K562 (cell line): ENCODE data around the gene RYR1. TPM values are rescaled to one million over a fixed set of nuclear protein-coding genes. Genes with fewer than 3 reads are reported as not detected.

Source experiments
- ATAC-seq: fragments of 200-7000 bp; cut with Tn5 transposase; 3 replicates; pipeline ENCODE4 v1.9.1; 2020; ENCODE audit warnings: moderate library complexity
- BruUV-seq: library from RNA; stranded (reverse); fragments of 400-500 nt; replicated peaks from 2 replicates; lab custom pipeline; 2021; lab: Mats Ljungman, UMichigan
- CTCF ChIA-PET: fragments of 300-600 bp; formaldehyde crosslinking; extraction: SDS; loops from one replicate; lab custom pipeline; 2021; ENCODE audit warnings: low intra/inter-chr PET ratio; lab: Yijun Ruan, JAX
- POLR2A ChIA-PET: fragments of 300-600, 350-650 bp; sonication (Branson Sonifier 250); formaldehyde crosslinking; extraction: SDS; loops from one replicate; lab custom pipeline; 2021; ENCODE audit warnings: antibody characterized with exemption, inconsistent platforms; lab: Yijun Ruan, JAX
- DNase-seq, 4 experiments: peaks; one replicate each; pipeline versions ENCODE4 v3.0.0 to v3.0.0-alpha.2; 2011 to 2018; ENCODE audit warnings: low spot score in 3 of 4, mixed read lengths in 3 of 4; ENCODE audit errors: extremely low read depth in 1 of 4
- FAIRE-seq: peaks from 2 replicates; lab custom pipeline; 2011; peaks lifted over from hg19 to GRCh38; lab: Jason Lieb, UNC
- H2AFZ ChIP-seq: 2 replicates; pipeline ENCODE4 v1.6.0; 2011; ENCODE audit warnings: low read depth, low read length, control low read depth, inconsistent platforms
- H3K27ac ChIP-seq: fragments of 200-600 bp; 3 replicates; pipeline ENCODE4 v1.8.0; 2011; ENCODE audit warnings: low read depth, mild to moderate bottlenecking, control low read depth, inconsistent platforms, low read length, moderate library complexity, mixed read lengths; ENCODE audit errors: extremely low read depth
- H3K27me3 ChIP-seq, 2 experiments: fragments of 300-600 bp in 1 of 2; 2 replicates in 1 of 2; 3 replicates in 1 of 2; pipeline versions ENCODE4 v1.6.0 to v1.8.0; 2011; ENCODE audit warnings: inconsistent platforms in 2 of 2, low read length in 2 of 2, mild to moderate bottlenecking in 1 of 2, mixed read lengths in 1 of 2, moderate library complexity in 1 of 2; ENCODE audit not compliant: control insufficient read depth in 2 of 2, insufficient read depth in 2 of 2
- H3K36me3 ChIP-seq: fragments of 300-600 bp; 3 replicates; pipeline ENCODE4 v1.8.0; 2011; ENCODE audit warnings: mild to moderate bottlenecking, low read length, inconsistent platforms; ENCODE audit not compliant: control insufficient read depth, insufficient read depth
- H3K4me1 ChIP-seq, 2 experiments: fragments of 200-600 bp in 1 of 2; replicated peaks in 1 of 2; 2 replicates in 1 of 2; 3 replicates in 1 of 2; pipeline versions ENCODE4 v1.5.1 to v1.8.0; 2011; ENCODE audit warnings: inconsistent platforms in 2 of 2, low read length in 2 of 2, mild to moderate bottlenecking in 1 of 2, mixed read lengths in 1 of 2, moderate library complexity in 1 of 2; ENCODE audit not compliant: control insufficient read depth in 2 of 2, insufficient read depth in 2 of 2
- H3K4me2 ChIP-seq: 2 replicates; pipeline ENCODE4 v1.6.1; 2011; ENCODE audit warnings: low read length, control low read depth, inconsistent platforms, mixed read lengths; ENCODE audit not compliant: insufficient read depth
- H3K4me3 ChIP-seq: fragments of 200-600 bp; sonication (generic), shearing (Covaris generic); 2 replicates; pipeline ENCODE4 v1.5.1; 2016; ENCODE audit warnings: control low read depth, inconsistent platforms
- H3K79me2 ChIP-seq: fragments of 200-600 bp; 3 replicates; pipeline ENCODE4 v1.8.0; 2011; ENCODE audit warnings: low read length, inconsistent platforms; ENCODE audit not compliant: control insufficient read depth, insufficient read depth
- H3K9ac ChIP-seq, 2 experiments: 2 replicates each; pipeline versions ENCODE4 v1.6.0 to v1.6.1; 2011; ENCODE audit warnings: low read depth in 2 of 2, low read length in 2 of 2, control low read depth in 1 of 2, inconsistent platforms in 1 of 2, mild to moderate bottlenecking in 1 of 2, mixed read lengths in 1 of 2; ENCODE audit not compliant: insufficient read depth in 1 of 2
- H3K9me1 ChIP-seq: one replicate; pipeline ENCODE4 v1.6.0; 2011; ENCODE audit warnings: inconsistent platforms, mild to moderate bottlenecking, low read length, moderate library complexity; ENCODE audit not compliant: control insufficient read depth, insufficient read depth
- H3K9me3 ChIP-seq: replicated peaks from 2 replicates; pipeline ENCODE4 v1.5.1; 2011; ENCODE audit warnings: low read depth, low read length, inconsistent platforms; ENCODE audit not compliant: control insufficient read depth, insufficient read depth
- H4K20me1 ChIP-seq: replicated peaks from 2 replicates; pipeline ENCODE4 v1.6.1; 2011; ENCODE audit warnings: low read length, inconsistent platforms, mixed read lengths; ENCODE audit not compliant: control insufficient read depth, insufficient read depth
- ATF6 ChIP-seq: sonication (generic); formaldehyde crosslinking; IDR thresholded peaks from 2 replicates; pipeline ENCODE4 v1.4.0; 2020; ENCODE audit warnings: mild to moderate bottlenecking, missing genetic modification reagents
- DEAF1 ChIP-seq: fragments of 450-650 bp; formaldehyde crosslinking; IDR thresholded peaks from 2 replicates; pipeline ENCODE4 v1.4.0; 2020; ENCODE audit warnings: mild to moderate bottlenecking, moderate library complexity
- HLTF ChIP-seq: fragments of 450-650 bp; IDR thresholded peaks from 2 replicates; pipeline ENCODE4 v1.6.1; 2016
- WHSC1 ChIP-seq: IDR thresholded peaks from one replicate; pipeline ENCODE4 v1.6.1; 2012; ENCODE audit warnings: low read length, control low read depth, inconsistent platforms
- ZNF589 ChIP-seq: fragments of 200-800 bp; sonication (Bioruptor generic); IDR thresholded peaks from 2 replicates; pipeline ENCODE4 v1.6.1; 2016; ENCODE audit warnings: low read depth, missing genetic modification characterization, missing compliant biosample characterization
- ZNF639 ChIP-seq, 2 experiments: fragments of 200-800 bp in 1 of 2; sonication (Bioruptor generic) in 1 of 2; sonication (generic) in 1 of 2; formaldehyde crosslinking in 1 of 2; IDR thresholded peaks in 1 of 2; conservative IDR thresholded peaks in 1 of 2; 2 replicates each; pipeline versions ENCODE4 v1.5.0 to v1.6.1; 2016 to 2020; ENCODE audit warnings: missing compliant biosample characterization in 1 of 2, missing genetic modification characterization in 1 of 2, missing genetic modification reagents in 1 of 2
- WGBS: fragments of 100-300 bp; shearing (Covaris generic); methylation state at CpG from one replicate; pipeline ENCODE4 v1.1.6; 2016; ENCODE audit warnings: low coverage, mixed read lengths; ENCODE audit not compliant: insufficient coverage; ENCODE audit errors: missing lambda C conversion rate; 5-methylcytosine and 5-hydroxymethylcytosine counted together
- in situ Hi-C: fragments of 300-500 bp; cut with MboI; formaldehyde crosslinking; loops from 4 replicates; pipeline ENCODE4 v1.15.0; 2018; ENCODE audit warnings: inconsistent platforms, mixed read lengths
- intact Hi-C: fragments of 100-400 bp; cut with micrococcal nuclease; formaldehyde crosslinking; loops from 2 replicates; pipeline ENCODE4 v1.14.2; 2022
- polyA plus RNA-seq, 8 experiments: library from polyadenylated mRNA; depleted of rRNA in 4 of 8; stranded (reverse) in 5 of 8; unstranded in 3 of 8; fragments of >200 nt; fragmentation: Nextera tagmentation in 2 of 8; fragmentation: Illumina TruSeq in 1 of 8; extraction: Ambion mirVana in 2 of 8; extraction: Trizol in 1 of 8; gene quantifications; 2 replicates each; pipeline versions ENCODE4 v1.2.1 to v1.2.3, GENCODE V29; 2011 to 2014; ENCODE audit warnings: inconsistent platforms in 1 of 8, missing spikeins in 1 of 8
- total RNA-seq, 7 experiments: library from RNA; depleted of rRNA in 6 of 7; stranded (reverse); fragments of >200 nt in 6 of 7; fragmentation: Illumina TruSeq in 2 of 7; extraction: Trizol in 2 of 7; gene quantifications; 2 replicates each; pipeline versions ENCODE4 v1.2.1 to v1.2.3, GENCODE V29; 2011 to 2021; ENCODE audit warnings: low replicate concordance in 1 of 7

Gene RYR1
- total and polyA plus RNA-seq, 9 of the 15 experiments (the other 6 are each of a cell fraction or from before 2014, with no cell fraction given), result 0.11 to 7.4 (median 3.7) TPM

GRCh38 chr19:38537071-38537936 is 103.8 kb downstream of the RYR1 start:
- H3K79me2 ChIP-seq, result no peaks in the 10 kb centered on the region
- intact Hi-C loops (no loop called here), in situ Hi-C loops (no loop called here)
- CTCF ChIA-PET, result no interaction called here
- DNase-seq (no peak), FAIRE-seq (no peak)
- H4K20me1 ChIP-seq, result no peaks in the 10 kb centered on the region
- no peak overlapping the region for H3K4me3 ChIP-seq
- H3K36me3 ChIP-seq, result no peaks in the 10 kb centered on the region
- H3K27me3 ChIP-seq, result no peaks in the 10 kb centered on the region
- H2AFZ ChIP-seq, result no peak overlapping the region
- 77% methylated on average over 17 of the region's 23 CpGs for WGBS
- H3K9ac ChIP-seq, result no peak overlapping the region
- POLR2A ChIA-PET, result no interaction called here
- peaks cover 15% of the 10 kb centered on the region; the same call in 1 of the 2 replicates for H3K9me3 ChIP-seq
- H3K27ac ChIP-seq, result no peak overlapping the region
- no peak for TF ChIP-seq ZNF639 (CRISPR knock-in tag; conservative IDR thresholded peaks at IDR 0.05 in 1 of 2, IDR thresholded peaks at IDR 0.05 in 1 of 2)
- no peak for TF ChIP-seq ATF6 (CRISPR knock-in tag)
- TF ChIP-seq DEAF1 (CRISPR knock-in tag), result no peak
- no peak for TF ChIP-seq HLTF
- no peak for TF ChIP-seq ZNF589 (CRISPR knock-in tag)
- no peak for TF ChIP-seq WHSC1
- TF ChIP-seq, all 486 proteins: peak for 0
- no peaks in the 10 kb centered on the region for H3K9me1 ChIP-seq
- H3K4me1 ChIP-seq, result peaks cover 0 to 3% of the 10 kb centered on the region in 2 experiments; a peak in 2 of 5 replicates
- BruUV-seq, result no TSS peak
- H3K4me2 ChIP-seq, result no peak overlapping the region
- ATAC-seq, result no peak
